Tibial nerve (tissue), 4 donors: Measurements from ENCODE around the gene PPP4R1. TPM values are rescaled to one million over a fixed set of nuclear protein-coding genes. Genes with fewer than 3 reads are reported as not detected.

Experiments
- DNase-seq, 2 donors: peaks; one replicate each; pipeline ENCODE4 v3.0.0-alpha.2; 2019; ENCODE audit warnings: low spot score in 2 of 2
- H3K27ac ChIP-seq, 4 donors: fragments of 200-600 bp; sonication (generic) in 3 of 4; one replicate each; pipeline ENCODE4 v1.5.1; 2017 to 2019; ENCODE audit warnings: mild to moderate bottlenecking in 1 of 4
- H3K27me3 ChIP-seq, 2 donors: fragments of 200-600 bp; sonication (generic) in 1 of 2; one replicate each; pipeline versions ENCODE4 v1.5.1 to v1.6.0; 2017 to 2019
- H3K36me3 ChIP-seq, 3 donors: fragments of 200-600 bp; sonication (generic); one replicate each; pipeline ENCODE4 v1.5.1; 2018 to 2019
- H3K4me1 ChIP-seq, 4 donors: fragments of 200-600 bp; sonication (generic) in 3 of 4; one replicate each; pipeline ENCODE4 v1.5.1; 2017 to 2019
- H3K4me3 ChIP-seq, 4 donors: fragments of 200-600 bp; sonication (generic) in 3 of 4; one replicate each; pipeline ENCODE4 v1.5.1; 2017 to 2019; ENCODE audit warnings: mild to moderate bottlenecking in 1 of 4, moderate library complexity in 1 of 4
- H3K9me3 ChIP-seq, 4 donors: fragments of 200-600 bp; sonication (generic) in 3 of 4; one replicate each; pipeline ENCODE4 v1.5.1; 2017 to 2019
- CTCF ChIP-seq, 5 experiments: fragments of 200-600 bp in 3 of 5; fragments of 450-650 bp in 2 of 5; sonication (generic) in 3 of 5; IDR thresholded peaks; one replicate each; pipeline ENCODE4 v1.5.1; 2016 to 2019; ENCODE audit warnings: antibody characterized with exemption in 5 of 5, mild to moderate bottlenecking in 3 of 5, moderate library complexity in 2 of 5
- EP300 ChIP-seq, 2 donors: sonication (generic); formaldehyde crosslinking; IDR thresholded peaks; one replicate each; pipeline ENCODE4 v1.6.1; 2017; ENCODE audit warnings: antibody characterized with exemption in 2 of 2, mild to moderate bottlenecking in 1 of 2
- POLR2A ChIP-seq, 2 donors: fragments of 450-650 bp; IDR thresholded peaks; one replicate each; pipeline ENCODE4 v1.6.1; 2017; ENCODE audit warnings: antibody characterized with exemption in 2 of 2, mild to moderate bottlenecking in 2 of 2, moderate library complexity in 2 of 2
- WGBS, 2 donors: methylation state at CpG; one replicate each; pipeline ENCODE4 v1.1.5; 2018; 5-methylcytosine and 5-hydroxymethylcytosine counted together
- total RNA-seq, 4 donors: library from RNA; depleted of rRNA; stranded (reverse); fragments of >200 nt; gene quantifications; one replicate each; pipeline ENCODE4 v1.1.0, GENCODE V29; 2016

The PPP4R1 gene
- total RNA-seq, 4 donors from 2014 or later: 97.7 to 124 (median 102) TPM

GRCh38 chr18:9634856-9635255, 20.5 kb upstream of the PPP4R1 start:
- Histone ChIP-seq H3K4me1 (no peaks in the 10 kb centered on the region), H3K36me3 (no peaks in the 10 kb centered on the region), H3K4me3 (no peak overlapping the region), H3K27me3 (no peaks in the 10 kb centered on the region), H3K27ac (no peak overlapping the region), H3K9me3 (no peaks in the 10 kb centered on the region)
- TF ChIP-seq CTCF (IDR thresholded peaks at IDR 0.05) (no peak), EP300 (IDR thresholded peaks at IDR 0.05) (no peak), POLR2A (IDR thresholded peaks at IDR 0.05) (no peak)
- 96% methylated on average over 8 of the region's 8 CpGs for WGBS, 2 donors
- no peak for DNase-seq

GRCh38 chr18:9631814-9632496, 17.6 kb upstream of the PPP4R1 start:
- no peaks in the 10 kb centered on the region for H3K36me3 ChIP-seq
- no peaks in the 10 kb centered on the region for H3K27me3 ChIP-seq
- DNase-seq: no peak
- H3K4me3 ChIP-seq: no peak overlapping the region
- TF ChIP-seq CTCF (IDR thresholded peaks at IDR 0.05): no peak
- no peak for TF ChIP-seq EP300 (IDR thresholded peaks at IDR 0.05)
- no peak for TF ChIP-seq POLR2A (IDR thresholded peaks at IDR 0.05)
- no peak overlapping the region for H3K27ac ChIP-seq
- 54 to 56% methylated on average over 5 of the region's 5 CpGs for WGBS, 2 donors
- no peaks in the 10 kb centered on the region for H3K9me3 ChIP-seq
- no peaks in the 10 kb centered on the region for H3K4me1 ChIP-seq

- no peak for DNase-seq
- Histone ChIP-seq H3K36me3 (no peaks in the 10 kb centered on the region), H3K27me3 (no peaks in the 10 kb centered on the region), H3K27ac (no peak overlapping the region), H3K4me1 (no peaks in the 10 kb centered on the region), H3K4me3 (no peak overlapping the region), H3K9me3 (no peaks in the 10 kb centered on the region)
- 87 to 89% methylated on average over 8 of the region's 8 CpGs for WGBS, 2 donors
- TF ChIP-seq CTCF (IDR thresholded peaks at IDR 0.05) (no peak), POLR2A (IDR thresholded peaks at IDR 0.05) (no peak), EP300 (IDR thresholded peaks at IDR 0.05) (no peak)
Measured at GRCh38 chr18:9630444-9630843, 16.1 kb upstream of the PPP4R1 start.

GRCh38 chr18:9629709-9630108, 15.3 kb upstream of the PPP4R1 start:
- DNase-seq: no peak

More at GRCh38 chr18:9629709-9630108, 15.3 kb upstream of the PPP4R1 start:
- Histone ChIP-seq H3K4me1 (no peaks in the 10 kb centered on the region), H3K4me3 (no peak overlapping the region), H3K9me3 (no peaks in the 10 kb centered on the region), H3K36me3 (no peaks in the 10 kb centered on the region), H3K27me3 (no peaks in the 10 kb centered on the region), H3K27ac (no peak overlapping the region)
- 78 to 84% methylated on average over 4 of the region's 4 CpGs for WGBS, 2 donors
- TF ChIP-seq POLR2A (IDR thresholded peaks at IDR 0.05) (no peak), CTCF (IDR thresholded peaks at IDR 0.05) (no peak), EP300 (IDR thresholded peaks at IDR 0.05) (no peak)
